MG63 (cell line): ENCODE measurements around the gene GRHL1. TPM values are rescaled to one million over a fixed set of nuclear protein-coding genes. Genes with fewer than 3 reads are reported as not detected.

Experiments used
- DNase-seq: peaks from one replicate; pipeline ENCODE4 v3.0.0-alpha.2; 2020
- H3K27me3 ChIP-seq: fragments of 250-450 bp; sonication (Bioruptor Pico); 2 replicates; pipeline ENCODE4 v1.5.1; 2020; ENCODE audit warnings: mild to moderate bottlenecking, moderate library complexity
- H3K36me3 ChIP-seq: fragments of 250-450 bp; sonication (Bioruptor Pico); 2 replicates; pipeline ENCODE4 v1.5.1; 2020; ENCODE audit warnings: mild to moderate bottlenecking, moderate library complexity
- H3K4me3 ChIP-seq: fragments of 250-450 bp; sonication (Bioruptor Pico); 2 replicates; pipeline ENCODE4 v1.5.1; 2020; ENCODE audit warnings: mild to moderate bottlenecking, moderate library complexity
- H3K9me3 ChIP-seq: fragments of 250-450 bp; sonication (Bioruptor Pico); 2 replicates; pipeline ENCODE4 v1.5.1; 2020; ENCODE audit warnings: mild to moderate bottlenecking, moderate library complexity
- total RNA-seq: library from RNA; depleted of rRNA; stranded (reverse); fragments of >200 nt; shearing (Covaris generic); gene quantifications from 2 replicates; pipeline ENCODE4 v1.2.3, GENCODE V29; 2014; ENCODE audit warnings: low replicate concordance; rRNA removed

The GRHL1 gene
- total RNA-seq, 1 experiment from 2014 or later, result 0.46 TPM

DNA sequence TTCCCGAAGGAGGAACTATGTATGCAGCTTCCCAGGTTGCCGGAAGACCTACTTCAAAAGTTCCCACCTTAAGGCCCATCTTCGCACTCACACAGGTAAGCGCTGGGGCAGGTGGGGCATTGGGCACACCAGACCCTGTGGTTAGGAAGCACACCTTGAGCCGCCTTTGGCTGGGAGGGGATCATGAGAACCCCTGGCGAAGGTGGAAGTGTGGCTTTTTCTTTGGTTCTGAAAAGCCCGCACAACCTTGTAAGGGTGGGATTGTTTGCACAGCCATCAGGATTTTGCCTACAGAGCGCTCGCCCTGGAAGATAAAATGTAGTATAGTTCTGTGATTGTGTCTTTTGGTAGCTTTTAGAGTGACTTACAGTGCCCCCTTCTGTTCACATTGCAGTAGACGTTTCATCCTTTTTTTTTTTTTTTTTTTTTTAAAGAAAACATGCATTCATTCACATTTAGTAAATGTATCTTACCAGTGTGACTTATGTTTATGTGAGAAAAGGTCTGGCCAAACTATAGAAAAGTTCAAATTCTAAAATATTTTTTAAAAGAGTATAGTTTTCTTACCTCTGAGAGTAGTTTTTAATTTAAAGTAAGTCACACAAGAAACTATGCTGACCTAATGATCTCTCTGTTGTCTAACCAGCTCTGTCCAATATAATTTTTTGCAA is 97.1 kb downstream of the GRHL1 start:
- Histone ChIP-seq H3K9me3 (no peaks in the 10 kb centered on the region), H3K4me3 (no peak overlapping the region), H3K27me3 (no peaks in the 10 kb centered on the region), H3K36me3 (peaks cover 45% of the 10 kb centered on the region)
- no peak for DNase-seq

Other genes with a start within 250 kb of the GRHL1 start
- 27.0 and 71.1 TPM in 2 replicates for gene TAF1B, start 108.2 kb upstream of the GRHL1 start, total RNA-seq
- 2.0 and 2.4 TPM in 2 replicates for gene KLF11, start 91.9 kb downstream of the GRHL1 start, total RNA-seq
- 1.0 and 2.0 TPM in 2 replicates for gene CYS1, start 128.7 kb downstream of the GRHL1 start, total RNA-seq
- 31.3 and 33.2 TPM in 2 replicates for gene RRM2, start 171.0 kb downstream of the GRHL1 start, total RNA-seq